ENCODE data around the gene MUC4. TPM values are rescaled to one million over a fixed set of nuclear protein-coding genes. Genes with fewer than 3 reads are reported as not detected.

MUC4 gene
- total and polyA plus RNA-seq, 10 of the 15 experiments (the other 5 are each of a cell fraction or from before 2014, with no cell fraction given): 0.02 to 0.46 (median 0.27) TPM; not detected in 4

GRCh38 chr3:195763843-195764825 is 47.6 kb downstream of the MUC4 start:
- SMC1A ChIA-PET (ENCODE audit: uncharacterized antibody, unreplicated experiment): interaction anchor here (0.6 kb wide), 1 partner anchor 1351 kb away, joined by 3 read pairs; no protein-coding TSS in a partner anchor
- H4K20me1 ChIP-seq (ENCODE audit: control insufficient read depth, insufficient read depth): no peaks in the 10 kb centered on the region
- no peak for DNase-seq (ENCODE audit: low read depth, low spot score)

More at GRCh38 chr3:195763843-195764825, 47.6 kb downstream of the MUC4 start:
- Histone ChIP-seq H3K9ac (ENCODE audit: control insufficient read depth, insufficient read depth, low read length) (no peak overlapping the region), H3K9me3 (replicated peaks; ENCODE audit: control insufficient read depth, insufficient read depth, low read length) (no peaks in the 10 kb centered on the region), H2AFZ (ENCODE audit: control insufficient read depth, low read depth, low read length) (no peak overlapping the region), H3K27ac (ENCODE audit: control insufficient read depth, insufficient read depth) (no peak overlapping the region), H3K4me2 (ENCODE audit: control insufficient read depth, insufficient read depth) (no peak overlapping the region), H3K79me2 (ENCODE audit: control insufficient read depth, insufficient read depth, low read length) (no peaks in the 10 kb centered on the region), H3K27me3 (replicated peaks in 1 of 2; ENCODE audit: control insufficient read depth in 2 of 2, insufficient read depth in 2 of 2, low read length in 1 of 2) (no peaks in the 10 kb centered on the region; a peak in 2 of 4 replicates), H3K4me1 (ENCODE audit: control insufficient read depth, insufficient read depth, low read length) (no peaks in the 10 kb centered on the region), H3K4me3 (no peak overlapping the region), H3K36me3 (ENCODE audit: control insufficient read depth in 2 of 2, insufficient read depth in 2 of 2, low read length in 1 of 2) (no peaks in the 10 kb centered on the region)
- CTCF ChIA-PET: no interaction called here
- 41% methylated on average over 25 of the region's 26 CpGs for WGBS (ENCODE audit: insufficient coverage, insufficient replicate concordance, low lambda C conversion rate, missing lambda C conversion rate)
- TF ChIP-seq SMAD5 (IDR thresholded peaks at IDR 0.05; ENCODE audit: low read depth) (no peak), MYC (IDR thresholded peaks at IDR 0.05; ENCODE audit: insufficient read depth, insufficient read length, insufficient replicate concordance, low read length, severe bottlenecking) (no peak), CBX3 (IDR thresholded peaks at IDR 0.05; ENCODE audit: borderline replicate concordance, low read depth) (no peak), YY1 (IDR thresholded peaks at IDR 0.05; ENCODE audit: low read depth, low read length) (no peak), MEF2A (IDR thresholded peaks at IDR 0.05; ENCODE audit: insufficient read depth, low read depth, low read length) (no peak), HCFC1 (IDR thresholded peaks at IDR 0.05; ENCODE audit: low read length) (no peak), IKZF2 (IDR thresholded peaks at IDR 0.05) (no peak), RAD21 (IDR thresholded peaks at IDR 0.05; ENCODE audit: insufficient read depth, low read depth, low read length) (no peak), NBN (IDR thresholded peaks at IDR 0.05) (no peak), ATF7 (IDR thresholded peaks at IDR 0.05; ENCODE audit: low read depth) (no peak)
- TF ChIP-seq, protein P1, sequence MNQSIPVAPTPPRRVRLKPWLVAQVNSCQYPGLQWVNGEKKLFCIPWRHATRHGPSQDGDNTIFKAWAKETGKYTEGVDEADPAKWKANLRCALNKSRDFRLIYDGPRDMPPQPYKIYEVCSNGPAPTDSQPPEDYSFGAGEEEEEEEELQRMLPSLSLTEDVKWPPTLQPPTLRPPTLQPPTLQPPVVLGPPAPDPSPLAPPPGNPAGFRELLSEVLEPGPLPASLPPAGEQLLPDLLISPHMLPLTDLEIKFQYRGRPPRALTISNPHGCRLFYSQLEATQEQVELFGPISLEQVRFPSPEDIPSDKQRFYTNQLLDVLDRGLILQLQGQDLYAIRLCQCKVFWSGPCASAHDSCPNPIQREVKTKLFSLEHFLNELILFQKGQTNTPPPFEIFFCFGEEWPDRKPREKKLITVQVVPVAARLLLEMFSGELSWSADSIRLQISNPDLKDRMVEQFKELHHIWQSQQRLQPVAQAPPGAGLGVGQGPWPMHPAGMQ (IDR thresholded peaks at IDR 0.05; ENCODE audit: borderline replicate concordance): no peak
- TF ChIP-seq, protein P2, sequence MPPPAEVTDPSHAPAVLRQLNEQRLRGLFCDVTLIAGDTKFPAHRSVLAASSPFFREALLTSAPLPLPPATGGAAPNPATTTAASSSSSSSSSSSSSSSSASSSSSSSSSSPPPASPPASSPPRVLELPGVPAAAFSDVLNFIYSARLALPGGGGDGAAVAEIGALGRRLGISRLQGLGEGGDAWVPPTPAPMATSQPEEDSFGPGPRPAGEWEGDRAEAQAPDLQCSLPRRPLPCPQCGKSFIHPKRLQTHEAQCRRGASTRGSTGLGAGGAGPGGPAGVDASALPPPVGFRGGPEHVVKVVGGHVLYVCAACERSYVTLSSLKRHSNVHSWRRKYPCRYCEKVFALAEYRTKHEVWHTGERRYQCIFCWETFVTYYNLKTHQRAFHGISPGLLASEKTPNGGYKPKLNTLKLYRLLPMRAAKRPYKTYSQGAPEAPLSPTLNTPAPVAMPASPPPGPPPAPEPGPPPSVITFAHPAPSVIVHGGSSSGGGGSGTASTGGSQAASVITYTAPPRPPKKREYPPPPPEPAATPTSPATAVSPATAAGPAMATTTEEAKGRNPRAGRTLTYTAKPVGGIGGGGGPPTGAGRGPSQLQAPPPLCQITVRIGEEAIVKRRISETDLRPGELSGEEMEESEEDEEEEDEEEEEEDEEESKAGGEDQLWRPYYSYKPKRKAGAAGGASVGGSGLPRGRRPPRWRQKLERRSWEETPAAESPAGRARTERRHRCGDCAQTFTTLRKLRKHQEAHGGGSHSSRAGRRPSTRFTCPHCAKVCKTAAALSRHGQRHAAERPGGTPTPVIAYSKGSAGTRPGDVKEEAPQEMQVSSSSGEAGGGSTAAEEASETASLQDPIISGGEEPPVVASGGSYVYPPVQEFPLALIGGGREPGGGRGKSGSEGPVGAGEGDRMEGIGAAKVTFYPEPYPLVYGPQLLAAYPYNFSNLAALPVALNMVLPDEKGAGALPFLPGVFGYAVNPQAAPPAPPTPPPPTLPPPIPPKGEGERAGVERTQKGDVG (CRISPR knock-in tag; IDR thresholded peaks at IDR 0.05): no peak
- RAD21 ChIA-PET (ENCODE audit: unreplicated experiment): no interaction called here
- intact Hi-C loops (cut with micrococcal nuclease; ENCODE audit: unreplicated experiment) (no loop called here), in situ Hi-C loops (cut with MboI) (no loop called here)
- ATAC-seq (no peak), FAIRE-seq (no peak)
- BruUV-seq (replicated peaks): no TSS peak
- POLR2A ChIA-PET: no interaction called here

Data from GM12878 (cell line).